DOHH2 (cell line): ENCODE measurements around the gene SLX4.

Source experiments
- CTCF ChIP-seq: fragments of 200-600 bp; sonication (generic); IDR thresholded peaks from one replicate; pipeline ENCODE4 v1.5.1; 2014; ENCODE audit warnings: antibody characterized with exemption, mild to moderate bottlenecking, low read depth, low read length; ENCODE audit not compliant: poor library complexity, severe bottlenecking
- EZH2phosphoT487 ChIP-seq: fragments of 200-600 bp; sonication (generic); IDR thresholded peaks from 2 replicates; pipeline ENCODE4 v1.6.1; 2017; ENCODE audit warnings: borderline replicate concordance, mild to moderate bottlenecking, antibody characterized with exemption, low read length, moderate library complexity, mixed read lengths

GRCh38 chr16:3642397-3643094, 31.1 kb upstream of the SLX4 start:
- TF ChIP-seq CTCF (no peak), EZH2phosphoT487 (no peak)
